ENCODE results near the gene ENDOU.

- TF ChIP-seq ARNTL (CRISPR knock-in tag; IDR thresholded peaks at IDR 0.05; ENCODE audit: borderline replicate concordance, low read depth): no peak
- no peak for TF ChIP-seq GLIS3 (CRISPR knock-in tag; IDR thresholded peaks at IDR 0.05)
- TF ChIP-seq CSDC2 (CRISPR knock-in tag; IDR thresholded peaks at IDR 0.05): no peak
- no peak for TF ChIP-seq TSHZ2 (CRISPR knock-in tag; IDR thresholded peaks at IDR 0.05)
- no peak for TF ChIP-seq ESRRG (CRISPR knock-in tag; IDR thresholded peaks at IDR 0.05)
- TF ChIP-seq ZNF8 (CRISPR knock-in tag; IDR thresholded peaks at IDR 0.05): no peak
- no peak for TF ChIP-seq POU6F1 (CRISPR knock-in tag; IDR thresholded peaks at IDR 0.05; ENCODE audit: borderline replicate concordance, low read depth)
- TF ChIP-seq ZFP3 (CRISPR knock-in tag; IDR thresholded peaks at IDR 0.05): no peak
- TF ChIP-seq ZFP30 (CRISPR knock-in tag; IDR thresholded peaks at IDR 0.05): no peak
These were observed 28.0 kb upstream of the ENDOU start for GRCh38 chr12:47753021-47754001.

All from SK-N-SH treated with all-trans-retinoic acid at 6 μM for 48 hours (cell line).